ENCODE data around the gene WAPL. TPM values are rescaled to one million over a fixed set of nuclear protein-coding genes. Genes with fewer than 3 reads are reported as not detected.

The WAPL gene
- polyA plus RNA-seq, 1 donor (not counting 4 experiments of a cell fraction or from before 2014, with no cell fraction given), result 26.2 TPM

GRCh38 chr10:86437447-86437846, 84.1 kb downstream of the WAPL start:
- DNase-seq (ENCODE audit: low read depth, low spot score) (no peak), FAIRE-seq (no peak)
- Histone ChIP-seq H3K79me2 (ENCODE audit: control insufficient read depth, insufficient read depth, low read length) (no peaks in the 10 kb centered on the region), H2AFZ (ENCODE audit: control insufficient read depth, low read length) (no peak overlapping the region), H3K27me3 (ENCODE audit: control insufficient read depth, extremely low read depth, insufficient read depth, low read length) (no peaks in the 10 kb centered on the region), H4K20me1 (ENCODE audit: control insufficient read depth, extremely low read depth, insufficient read depth, low read length) (no peaks in the 10 kb centered on the region), H3K9me1 (ENCODE audit: control insufficient read depth, extremely low read depth, insufficient read depth, low read length) (no peaks in the 10 kb centered on the region), H3K4me3 (ENCODE audit: control insufficient read depth in 2 of 3, extremely low read depth in 1 of 3, insufficient read depth in 2 of 3, low read depth in 1 of 3, low read length in 3 of 3) (no peak overlapping the region), H3K4me1 (ENCODE audit: control insufficient read depth, extremely low read depth, insufficient read depth, low read length) (no peaks in the 10 kb centered on the region), H3K9ac (ENCODE audit: control insufficient read depth, extremely low read depth, insufficient read depth, low read length) (no peak overlapping the region), H3K9me3 (ENCODE audit: control insufficient read depth, low read depth, low read length) (no peaks in the 10 kb centered on the region), H3K4me2 (ENCODE audit: control insufficient read depth, extremely low read depth, insufficient read depth, low read depth, low read length) (no peak overlapping the region), H3K36me3 (ENCODE audit: control insufficient read depth in 2 of 2, extremely low read depth in 1 of 2, insufficient read depth in 2 of 2, low read length in 2 of 2) (peaks cover 12 to 21% of the 10 kb centered on the region in 2 experiments), H3K27ac (ENCODE audit: control insufficient read depth, insufficient read depth, low read length) (no peak overlapping the region)
- no peak for TF ChIP-seq CTCF (optimal IDR thresholded peaks at IDR 0.05 in 1 of 3, IDR thresholded peaks at IDR 0.05 in 1 of 3, conservative IDR thresholded peaks at IDR 0.05 in 1 of 3; ENCODE audit: extremely low read depth in 1 of 3, insufficient read depth in 2 of 3, low read length in 3 of 3)
- no peak for TF ChIP-seq EZH2 (IDR thresholded peaks at IDR 0.05; ENCODE audit: low read length)
- dilution Hi-C loops (cut with MboI; ENCODE audit: extremely low pct_ligation_motif_present, low sequenced_read_pairs), result no loop called here

- FAIRE-seq (no peak), DNase-seq (ENCODE audit: low read depth, low spot score) (no peak)
- H3K9ac ChIP-seq (ENCODE audit: control insufficient read depth, extremely low read depth, insufficient read depth, low read length), result no peak overlapping the region
- no peak overlapping the region for H3K4me3 ChIP-seq (ENCODE audit: control insufficient read depth in 2 of 3, extremely low read depth in 1 of 3, insufficient read depth in 2 of 3, low read depth in 1 of 3, low read length in 3 of 3)
- no peak overlapping the region for H3K27ac ChIP-seq (ENCODE audit: control insufficient read depth, insufficient read depth, low read length)
- no peak for TF ChIP-seq EZH2 (IDR thresholded peaks at IDR 0.05; ENCODE audit: low read length)
- TF ChIP-seq CTCF (optimal IDR thresholded peaks at IDR 0.05 in 1 of 3, IDR thresholded peaks at IDR 0.05 in 1 of 3, conservative IDR thresholded peaks at IDR 0.05 in 1 of 3; ENCODE audit: extremely low read depth in 1 of 3, insufficient read depth in 2 of 3, low read length in 3 of 3), result no peak
- H3K9me1 ChIP-seq (ENCODE audit: control insufficient read depth, extremely low read depth, insufficient read depth, low read length), result no peaks in the 10 kb centered on the region
- dilution Hi-C loops (cut with MboI; ENCODE audit: extremely low pct_ligation_motif_present, low sequenced_read_pairs), result no loop called here
- H3K9me3 ChIP-seq (ENCODE audit: control insufficient read depth, low read depth, low read length), result no peaks in the 10 kb centered on the region
- no peaks in the 10 kb centered on the region for H3K79me2 ChIP-seq (ENCODE audit: control insufficient read depth, insufficient read depth, low read length)
- peaks cover 11 to 21% of the 10 kb centered on the region in 2 experiments for H3K36me3 ChIP-seq (ENCODE audit: control insufficient read depth in 2 of 2, extremely low read depth in 1 of 2, insufficient read depth in 2 of 2, low read length in 2 of 2)
- no peaks in the 10 kb centered on the region for H3K27me3 ChIP-seq (ENCODE audit: control insufficient read depth, extremely low read depth, insufficient read depth, low read length)
- no peak overlapping the region for H3K4me2 ChIP-seq (ENCODE audit: control insufficient read depth, extremely low read depth, insufficient read depth, low read depth, low read length)
- H4K20me1 ChIP-seq (ENCODE audit: control insufficient read depth, extremely low read depth, insufficient read depth, low read length), result no peaks in the 10 kb centered on the region
- no peaks in the 10 kb centered on the region for H3K4me1 ChIP-seq (ENCODE audit: control insufficient read depth, extremely low read depth, insufficient read depth, low read length)
- H2AFZ ChIP-seq (ENCODE audit: control insufficient read depth, low read length), result no peak overlapping the region
Observed at GRCh38 chr10:86436963-86437362, 84.6 kb downstream of the WAPL start.

Data from keratinocyte (primary cell).